GM12892 (cell line): ENCODE results near the gene LEFTY2.

ENCODE experiments used
- POLR2A ChIP-seq: IDR thresholded peaks from 2 replicates; pipeline ENCODE4 v1.6.1; 2011; ENCODE audit warnings: low read depth, low read length, control low read depth
- POLR2AphosphoS5 ChIP-seq: IDR thresholded peaks from 2 replicates; pipeline ENCODE4 v1.6.1; 2011; ENCODE audit warnings: low read depth, low read length, control low read depth

GRCh38 chr1:225908773-225909172, 32.2 kb downstream of the LEFTY2 start:
- TF ChIP-seq POLR2A = no peak
- no peak for TF ChIP-seq POLR2AphosphoS5
